ENCODE measurements around the gene CYTH4.

CYTH4 gene

DNA sequence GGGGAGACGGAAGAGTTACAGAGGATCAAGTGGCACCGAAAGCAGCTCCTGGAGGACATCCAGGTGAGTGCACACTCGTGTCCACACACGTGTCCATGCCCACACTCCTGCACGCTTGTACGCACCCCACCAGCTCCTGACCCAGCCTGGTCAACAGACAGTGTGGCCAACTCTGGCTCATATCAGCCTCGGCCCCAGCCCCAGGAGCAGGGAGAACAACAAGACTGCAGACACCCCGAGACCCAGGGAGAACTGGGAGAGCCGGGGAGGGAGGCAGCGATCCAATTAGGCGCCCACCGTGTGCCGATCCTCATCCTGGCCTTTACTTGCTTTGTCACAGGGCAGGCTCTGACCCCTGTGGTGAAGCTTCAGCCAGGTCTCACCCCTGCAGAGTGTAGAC, 10.3 kb downstream of the CYTH4 start:
- no peak for FAIRE-seq

DNA sequence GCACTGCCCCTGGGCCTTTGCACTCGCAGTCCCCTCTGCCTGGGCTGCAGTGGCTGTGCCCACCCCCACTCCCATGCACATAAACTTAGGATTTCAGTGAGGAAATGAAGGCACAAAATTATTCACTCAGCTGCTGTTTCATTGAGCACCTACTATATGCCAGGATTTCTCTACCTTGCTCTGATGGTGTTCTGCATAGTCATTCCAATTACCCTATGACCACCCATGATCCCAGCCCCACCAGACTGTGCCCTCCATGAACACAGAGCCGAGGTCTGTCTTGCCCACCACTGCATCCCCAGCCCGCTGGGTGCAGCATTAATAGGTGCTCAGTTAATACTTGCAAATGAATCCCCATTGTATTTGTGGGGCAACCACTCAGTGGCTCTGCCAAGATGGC, 10.9 kb downstream of the CYTH4 start:
- FAIRE-seq, result no peak

DNA sequence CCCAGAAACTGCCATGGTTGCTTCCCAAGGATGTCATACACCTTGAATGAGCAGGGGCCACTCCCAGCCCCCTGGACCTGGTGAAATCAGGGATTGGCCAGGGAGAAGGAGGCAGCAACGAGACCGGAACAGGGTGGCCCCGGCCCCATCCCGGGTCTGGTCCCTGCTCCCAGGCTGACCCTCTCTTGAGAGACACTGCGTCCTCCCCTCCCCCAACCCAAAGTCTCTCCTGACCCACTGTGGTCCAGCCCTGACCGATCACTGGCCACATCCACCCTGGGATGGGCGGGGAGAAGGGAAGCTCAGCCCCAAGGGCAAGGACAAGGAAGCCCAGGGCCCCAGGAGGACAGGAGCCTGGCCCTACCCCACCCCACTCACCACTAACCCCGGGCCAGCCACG, 12.4 kb downstream of the CYTH4 start:
- FAIRE-seq, result no peak

DNA sequence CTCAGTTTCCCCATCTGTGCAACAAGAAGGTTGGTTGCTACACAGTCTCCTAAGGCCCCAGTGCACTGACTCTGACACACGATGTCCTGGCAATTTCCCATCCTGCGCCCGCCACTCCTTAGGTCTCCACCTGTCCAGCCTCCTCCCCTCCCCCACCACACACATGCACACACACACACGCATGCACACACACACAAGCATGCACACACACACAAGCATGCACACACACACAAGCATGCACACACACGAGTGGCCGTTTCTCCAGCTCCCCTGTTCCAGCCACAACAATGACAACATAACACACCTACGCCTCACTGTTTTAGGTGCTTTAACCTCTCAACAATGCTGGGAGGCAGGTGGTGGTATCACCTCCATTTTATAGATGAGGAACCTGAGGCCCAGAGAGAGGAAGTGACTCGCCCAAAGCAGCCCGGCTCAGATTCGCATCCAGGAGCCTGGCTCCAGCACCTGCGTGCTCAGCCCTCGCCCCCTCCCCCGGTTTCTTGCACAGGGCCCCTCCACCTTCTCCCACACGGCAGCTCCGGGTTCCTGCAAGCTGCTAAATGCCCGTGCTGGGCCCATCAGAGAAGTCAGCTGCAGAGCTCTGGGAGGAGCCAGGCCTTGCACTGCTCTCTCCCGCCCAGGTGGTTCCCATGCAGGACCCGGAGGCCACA, 13.0 kb downstream of the CYTH4 start:
- no peak for FAIRE-seq

DNA sequence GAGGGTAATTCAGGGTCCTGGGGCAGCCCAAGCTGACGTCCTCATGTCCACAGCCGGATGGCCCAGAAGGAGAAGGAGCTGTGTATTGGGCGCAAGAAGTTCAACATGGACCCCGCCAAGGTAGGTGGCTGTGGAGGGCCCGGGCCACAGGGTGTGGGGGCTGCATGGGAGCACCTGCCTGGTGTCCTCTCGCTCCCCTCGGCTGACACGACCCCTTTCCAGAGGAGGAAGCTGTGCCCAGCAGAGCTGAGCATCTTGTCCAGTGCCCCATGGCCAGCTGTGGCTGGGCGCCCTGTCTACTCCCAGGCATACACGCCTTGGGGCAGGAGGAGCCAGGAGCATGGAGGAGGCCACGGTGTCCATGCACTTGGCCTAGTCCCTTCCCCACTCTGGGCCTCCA, 13.6 kb downstream of the CYTH4 start:
- FAIRE-seq, result no peak

DNA sequence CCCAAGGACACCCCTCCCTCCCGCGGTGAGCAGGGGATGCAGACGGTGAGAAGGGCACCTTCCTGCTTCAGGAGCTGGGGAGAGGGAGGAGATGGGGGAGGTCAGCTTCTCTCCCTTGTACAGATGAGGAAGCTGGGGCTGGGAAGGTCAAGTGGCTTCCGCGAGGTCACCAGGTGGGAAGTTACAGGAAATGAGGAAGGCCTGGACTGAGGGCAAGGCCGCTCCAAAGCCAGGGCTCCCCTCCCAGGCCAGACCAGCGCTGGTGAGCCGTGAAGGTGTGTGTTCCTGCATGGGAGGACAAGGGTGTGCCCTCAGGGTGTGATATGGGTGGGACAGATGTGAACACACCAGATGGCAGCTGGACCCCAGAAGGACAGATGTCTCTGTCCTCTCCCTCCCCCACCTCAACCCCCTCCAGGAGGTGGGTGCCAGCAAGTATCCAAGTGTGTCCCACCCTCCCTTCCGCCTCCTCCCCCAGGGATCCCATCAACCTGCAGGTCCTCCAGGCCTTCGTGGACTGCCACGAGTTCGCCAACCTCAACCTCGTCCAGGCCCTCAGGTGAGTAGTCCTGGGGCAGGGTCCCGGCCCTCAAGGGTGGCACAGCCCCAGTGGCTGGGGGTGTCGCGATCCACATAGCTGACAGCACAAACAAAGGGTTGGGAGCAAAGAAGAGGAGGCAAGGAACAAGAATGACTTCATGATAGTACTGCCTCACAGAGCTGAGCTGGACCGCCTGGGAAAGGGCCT, 16.6 kb downstream of the CYTH4 start:
- FAIRE-seq, result no peak

DNA sequence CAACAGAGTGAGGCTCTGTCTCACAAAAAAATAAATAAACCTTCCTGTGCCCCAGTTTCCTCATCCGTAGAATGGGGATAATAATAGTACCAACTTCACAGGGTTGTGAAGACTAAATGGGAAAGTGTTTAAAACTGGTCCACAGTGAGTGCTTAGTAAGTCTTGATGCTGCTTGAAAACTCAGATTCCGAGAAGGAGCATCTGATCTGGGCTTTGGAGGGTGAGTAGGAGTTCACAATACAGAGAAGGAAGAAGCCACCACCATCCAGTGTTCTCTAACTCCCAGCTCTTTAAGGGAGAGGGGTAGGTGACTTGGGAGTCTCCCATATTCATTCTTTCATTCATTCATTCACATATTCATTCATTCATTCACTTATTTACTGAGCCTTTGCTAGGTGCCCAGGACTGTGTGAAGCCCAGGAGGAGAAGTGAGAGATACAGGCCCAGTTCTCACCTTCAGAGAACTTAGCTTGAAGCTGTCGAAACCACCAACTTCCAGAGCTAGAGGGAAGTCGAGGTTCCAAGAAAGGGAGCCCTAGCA, 17.7 kb downstream of the CYTH4 start:
- no peak for FAIRE-seq

DNA sequence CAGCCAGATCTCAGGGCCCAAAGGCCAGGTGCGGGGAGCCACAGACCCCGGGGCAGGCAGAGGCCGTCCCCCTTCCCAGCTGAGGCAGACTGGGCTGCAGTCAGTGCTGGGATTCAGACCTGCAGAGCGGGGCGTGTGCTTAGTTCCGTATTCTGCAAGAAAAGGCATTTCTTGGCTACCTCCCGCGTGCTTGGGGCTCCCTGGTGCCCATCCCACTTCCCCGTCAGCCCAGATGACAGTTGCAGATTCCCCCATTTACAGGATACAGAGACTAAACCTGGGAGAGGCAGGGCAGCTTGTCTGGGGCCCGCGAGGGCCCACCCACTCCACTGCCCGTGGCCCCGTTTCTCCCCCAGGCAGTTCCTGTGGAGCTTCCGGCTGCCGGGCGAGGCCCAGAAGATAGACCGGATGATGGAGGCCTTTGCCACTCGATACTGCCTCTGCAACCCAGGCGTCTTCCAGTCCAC, 18.3 kb downstream of the CYTH4 start:
- no peak for FAIRE-seq

DNA sequence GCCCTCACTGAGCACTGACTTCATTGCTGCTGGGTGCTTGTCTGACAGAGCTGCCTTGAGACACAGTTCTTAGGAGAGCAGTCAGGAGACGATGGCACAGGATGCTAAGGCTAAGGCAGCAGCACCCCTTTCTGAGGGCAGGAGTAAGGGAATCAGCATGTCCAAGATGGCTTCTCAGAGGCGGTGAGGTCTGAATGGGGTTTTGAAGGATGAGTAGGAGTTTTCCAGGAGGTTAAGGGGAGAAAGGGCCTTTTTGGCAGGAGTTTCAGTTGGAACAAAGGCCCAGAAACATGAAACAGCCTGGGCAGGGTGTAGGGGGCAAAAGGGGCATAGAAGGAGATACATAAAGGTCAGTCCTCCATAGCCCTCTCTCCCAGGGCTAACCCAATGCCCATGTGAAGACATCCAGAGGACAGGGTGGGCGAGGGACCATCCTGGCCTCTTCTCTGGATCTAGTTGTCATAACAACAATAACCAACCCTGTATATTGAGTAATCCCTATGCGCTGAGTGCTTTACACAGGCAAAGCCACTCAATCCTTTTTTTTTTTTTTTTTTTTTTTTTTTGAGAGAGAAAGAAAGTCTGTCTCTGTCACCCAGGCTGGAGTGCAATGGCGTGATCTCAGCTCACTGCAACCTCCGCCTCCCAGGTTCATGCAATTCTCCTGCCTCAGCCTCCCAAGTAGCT, 19.0 kb downstream of the CYTH4 start:
- no peak for FAIRE-seq

DNA sequence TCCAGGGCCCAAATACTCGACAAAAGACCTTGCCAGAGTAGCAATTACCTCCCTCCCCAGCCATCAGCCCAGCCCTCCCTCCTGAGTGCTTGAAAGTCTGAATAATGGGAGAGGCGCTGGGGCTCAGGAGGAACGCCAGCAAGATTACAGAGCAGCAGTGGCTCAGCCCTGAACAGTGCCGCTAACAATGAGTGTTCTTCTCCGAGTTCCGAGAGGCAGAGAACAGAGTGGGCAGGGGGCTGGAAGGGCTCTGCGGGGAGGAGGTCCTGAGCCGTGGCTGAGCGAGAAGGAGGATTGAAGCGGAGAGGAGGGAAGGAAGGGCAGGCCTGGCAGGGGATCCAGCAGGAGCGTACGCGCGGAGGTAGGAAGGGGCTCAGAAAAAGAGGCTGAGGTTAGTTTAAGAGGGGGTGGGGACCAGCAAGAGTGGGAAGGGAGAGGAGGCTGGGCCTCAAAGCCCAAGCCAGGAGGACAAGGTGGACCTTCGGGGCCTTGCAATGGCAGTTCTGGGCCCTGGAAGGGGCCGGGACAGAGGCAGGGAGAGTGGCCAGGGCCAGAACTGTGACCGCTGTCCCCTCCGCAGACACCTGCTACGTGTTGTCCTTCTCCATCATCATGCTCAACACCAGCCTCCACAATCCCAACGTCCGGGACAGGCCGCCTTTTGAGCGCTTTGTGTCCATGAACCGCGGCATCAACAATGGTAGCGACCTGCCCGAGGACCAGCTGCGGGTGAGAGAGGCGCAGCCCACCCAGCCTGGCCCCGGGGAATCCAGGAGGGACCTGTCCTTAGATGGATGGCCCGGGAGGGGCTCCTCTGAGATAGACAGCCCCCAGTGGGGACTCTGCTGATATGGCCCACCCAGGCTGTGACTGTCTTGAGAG, 20.6 kb downstream of the CYTH4 start:
- no peak for FAIRE-seq

DNA sequence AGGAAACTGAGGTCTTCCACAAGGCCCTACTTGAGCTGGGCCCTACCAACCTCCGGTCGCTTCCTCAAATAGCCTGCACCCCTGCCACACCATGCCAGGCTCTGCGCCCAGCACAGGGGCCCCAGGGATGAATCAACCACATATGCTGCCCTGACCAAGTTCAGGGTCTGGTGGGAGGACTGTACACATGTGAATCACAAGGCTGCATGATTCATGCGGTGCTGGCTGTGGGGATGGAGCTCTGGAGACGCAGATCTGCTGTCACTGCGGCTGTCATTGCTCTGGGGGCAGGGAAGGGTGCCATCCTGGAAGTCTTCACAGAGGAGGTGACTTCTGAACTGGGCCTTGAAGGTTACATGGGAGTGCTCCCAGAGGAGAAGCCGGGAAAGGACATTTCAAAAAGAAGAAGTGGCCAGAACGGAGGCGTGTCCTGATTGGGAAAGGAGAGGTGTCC, 21.5 kb downstream of the CYTH4 start:
- FAIRE-seq, result no peak

DNA sequence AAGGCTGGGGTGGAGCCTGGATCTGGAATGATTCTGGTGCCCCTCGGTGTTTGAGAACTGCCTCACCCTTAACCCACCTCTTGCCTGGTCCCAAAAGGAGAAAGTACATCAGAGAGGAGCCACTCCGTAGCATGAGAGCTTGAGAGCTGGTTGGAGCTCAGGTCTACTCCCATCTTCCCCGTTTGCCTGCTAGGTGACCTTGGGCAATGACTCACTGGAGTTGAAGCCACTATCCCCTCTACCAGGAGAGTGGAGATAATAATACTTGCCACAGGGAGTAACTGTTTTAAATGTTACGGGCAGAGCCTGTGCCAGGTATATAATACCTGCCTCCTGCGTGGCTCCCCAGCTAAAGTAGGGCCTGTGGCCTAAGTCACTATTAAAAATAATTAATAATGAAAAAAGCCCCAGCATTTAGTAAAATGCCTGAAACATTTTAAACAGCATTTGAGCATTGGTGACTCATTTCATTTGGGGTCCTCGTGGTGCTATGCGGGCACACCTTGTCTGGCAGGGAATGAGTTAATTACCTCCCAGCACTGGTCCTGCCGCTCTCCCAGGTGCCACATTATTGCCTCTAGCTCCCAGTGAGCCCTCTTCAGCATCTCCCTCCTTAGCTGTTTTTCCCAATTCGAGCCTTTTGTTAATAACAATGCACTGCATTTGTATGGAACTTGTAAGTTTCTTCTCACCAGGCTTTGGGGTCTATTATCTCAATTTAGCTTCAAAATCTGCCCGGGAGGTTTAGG, 22.5 kb downstream of the CYTH4 start:
- FAIRE-seq, result no peak

DNA sequence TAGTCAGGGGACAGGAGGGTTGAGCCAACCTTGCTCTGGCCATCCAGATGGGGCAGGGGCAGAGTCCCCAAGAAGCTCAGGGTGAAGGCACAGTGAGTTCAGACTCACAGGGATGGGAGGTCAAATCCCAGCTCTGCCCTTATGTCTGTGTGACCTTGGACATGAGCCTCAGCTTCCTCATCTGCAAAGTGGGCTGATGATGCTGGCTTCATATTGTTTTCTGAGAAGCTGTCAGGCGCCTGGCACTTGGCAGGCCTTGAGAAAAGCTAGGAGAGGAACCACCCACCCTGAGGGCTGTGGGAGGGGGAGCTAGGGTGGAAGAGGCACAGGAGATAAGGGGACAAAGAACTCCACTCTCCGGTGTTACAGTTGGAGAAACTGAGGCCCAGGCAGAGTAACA, 23.6 kb downstream of the CYTH4 start:
- FAIRE-seq, result no peak

DNA sequence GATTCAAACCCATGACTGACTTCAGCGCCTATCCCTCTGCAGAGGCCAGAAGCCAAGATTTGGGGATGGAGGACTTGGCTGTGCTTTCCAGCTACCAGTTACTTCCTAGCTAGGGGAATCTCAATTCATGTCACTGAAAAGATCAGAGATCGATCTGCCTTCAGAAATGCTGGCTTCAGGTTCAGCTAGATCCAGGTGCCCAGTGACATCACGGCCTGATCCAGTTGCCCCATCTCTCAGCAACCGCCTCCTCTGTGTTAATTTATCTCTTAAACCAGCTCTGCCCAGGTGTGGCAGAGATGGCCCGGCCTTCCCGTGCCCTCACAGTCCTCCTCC, 24.2 kb downstream of the CYTH4 start:
- no peak for FAIRE-seq

DNA sequence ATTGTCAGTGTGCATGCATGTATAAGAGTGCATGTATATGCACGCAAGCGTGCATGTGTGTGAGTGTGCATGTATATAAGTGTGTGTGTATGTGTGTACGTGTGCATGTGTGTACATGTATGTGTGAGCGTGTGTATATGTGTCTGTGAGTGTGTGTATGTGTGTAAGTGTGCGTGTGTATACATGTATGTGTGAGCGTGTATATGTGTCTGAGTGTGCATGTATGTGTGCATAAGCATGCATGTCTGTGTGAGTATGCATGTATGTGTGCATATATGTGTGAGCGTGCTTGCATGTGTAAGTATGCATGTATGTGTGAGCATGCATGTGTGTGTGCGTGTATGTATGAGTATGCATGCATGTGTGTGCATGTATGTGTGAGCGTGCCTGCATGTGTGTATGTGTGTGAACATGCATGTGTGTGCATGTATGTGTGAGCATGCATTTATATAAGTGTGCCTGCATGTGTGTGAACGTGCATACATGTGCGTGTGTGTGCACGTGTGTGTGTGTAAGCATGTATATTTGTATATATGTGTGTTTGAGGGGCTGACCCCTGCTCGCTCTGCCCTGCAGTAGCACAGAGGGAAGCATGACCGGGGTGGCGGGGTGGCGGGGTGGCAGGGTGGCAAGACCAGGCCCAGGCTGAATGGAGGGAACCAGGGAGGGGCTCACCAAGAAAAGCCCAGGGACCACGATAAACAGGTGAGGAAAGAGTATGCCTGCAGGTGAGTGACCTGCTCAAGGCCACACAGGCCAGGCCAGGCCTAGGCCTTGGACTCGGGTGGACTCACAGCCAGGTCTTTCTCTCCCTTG, 26.3 kb downstream of the CYTH4 start:
- no peak for FAIRE-seq

DNA sequence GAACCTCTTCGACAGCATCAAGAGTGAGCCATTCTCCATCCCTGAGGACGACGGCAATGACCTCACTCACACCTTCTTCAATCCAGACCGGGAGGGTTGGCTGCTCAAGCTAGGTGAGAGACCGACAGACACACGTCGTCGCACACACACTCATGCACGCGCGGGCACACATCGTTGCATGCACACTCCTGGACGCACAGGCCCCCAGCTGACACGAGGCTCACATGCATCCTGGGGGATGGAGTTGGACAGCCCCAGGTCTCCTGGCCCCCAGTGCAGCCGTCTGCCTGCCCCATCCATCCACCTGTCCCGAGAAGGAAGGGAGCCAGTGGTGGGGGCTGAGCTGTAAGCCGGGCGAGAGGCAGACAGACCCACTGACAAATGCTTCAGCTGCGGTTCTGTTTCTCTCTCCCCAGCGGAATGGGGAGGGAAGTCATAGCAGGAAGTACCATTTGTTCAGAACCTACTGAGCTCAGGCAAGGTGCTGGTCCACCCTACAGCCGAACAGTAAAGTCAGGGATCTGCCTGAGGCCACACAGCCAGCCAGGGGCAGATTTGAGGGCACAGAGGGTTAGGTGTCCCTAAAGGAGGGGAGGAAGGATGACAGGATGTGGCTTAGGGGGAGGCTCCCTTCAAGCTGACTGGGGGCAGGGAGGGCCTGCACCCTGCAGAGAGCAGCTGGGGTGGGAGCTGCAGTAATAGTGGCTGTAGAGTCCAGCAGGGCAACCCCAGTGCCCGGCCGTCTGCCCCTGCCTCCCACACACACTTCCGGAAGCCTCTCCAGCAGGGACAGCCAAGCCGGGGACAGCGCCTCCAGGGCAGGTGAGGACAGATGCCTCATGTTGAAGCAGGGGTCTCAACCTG, 27.1 kb downstream of the CYTH4 start:
- FAIRE-seq, result no peak

DNA sequence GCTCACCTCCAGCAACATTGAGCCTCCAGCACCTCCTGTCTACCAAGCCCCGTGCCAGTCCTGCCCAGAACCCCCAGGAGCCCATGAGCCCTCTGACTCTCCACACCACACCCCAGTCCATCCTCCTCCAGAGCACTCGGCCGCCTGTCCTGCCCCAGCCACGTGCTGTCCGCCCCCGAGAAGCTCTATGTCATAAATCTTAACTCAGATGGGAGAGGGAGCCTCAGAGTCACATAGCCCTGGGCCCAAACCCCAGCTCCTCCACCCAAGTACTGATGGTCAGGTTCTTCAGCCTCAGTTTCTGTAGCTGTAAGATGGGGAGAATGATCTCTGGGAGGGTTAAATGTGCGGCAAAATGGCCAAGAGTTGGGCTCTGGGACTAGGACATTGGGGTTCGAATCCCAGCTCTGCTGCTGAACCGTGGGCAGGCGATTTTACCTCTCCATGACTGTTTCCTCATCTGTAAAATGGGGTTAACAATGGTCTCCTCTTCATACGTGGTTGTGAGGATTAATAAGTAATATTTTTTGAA, 27.8 kb downstream of the CYTH4 start:
- FAIRE-seq, result no peak

DNA sequence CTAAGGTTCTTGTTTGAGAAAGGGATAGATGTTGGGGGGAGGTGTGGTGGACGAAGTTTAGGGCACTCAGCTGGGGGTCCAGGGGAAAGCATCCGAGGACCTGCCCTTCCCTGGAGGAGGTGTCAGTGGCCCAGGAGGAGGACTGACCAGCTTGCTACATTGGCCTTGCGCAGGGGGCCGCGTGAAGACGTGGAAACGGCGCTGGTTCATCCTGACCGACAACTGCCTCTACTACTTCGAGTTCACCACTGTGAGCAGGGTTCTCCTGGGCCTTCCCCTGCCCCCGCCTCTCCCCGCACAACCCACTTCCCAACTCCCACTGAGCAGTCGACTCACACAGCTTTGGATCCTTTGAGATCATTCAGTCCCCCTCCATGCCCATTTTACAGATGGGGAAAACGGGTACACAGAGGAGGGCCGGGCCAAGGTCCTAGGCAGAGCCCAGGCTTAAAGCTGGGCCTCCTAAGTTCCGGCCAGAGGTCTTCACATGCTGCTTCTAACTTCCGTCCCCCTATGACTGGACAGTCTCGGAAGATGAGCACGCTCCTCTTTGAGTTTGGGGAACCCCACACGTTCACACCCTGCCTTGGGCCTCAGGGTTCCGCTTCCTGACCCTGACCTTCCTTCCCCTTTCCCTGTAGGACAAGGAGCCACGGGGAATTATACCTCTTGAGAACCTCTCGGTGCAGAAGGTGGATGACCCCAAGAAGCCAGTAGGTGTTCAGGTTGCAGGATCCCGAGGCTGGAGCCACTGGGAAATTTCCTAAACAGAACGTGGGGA, 28.7 kb downstream of the CYTH4 start:
- FAIRE-seq, result no peak

DNA sequence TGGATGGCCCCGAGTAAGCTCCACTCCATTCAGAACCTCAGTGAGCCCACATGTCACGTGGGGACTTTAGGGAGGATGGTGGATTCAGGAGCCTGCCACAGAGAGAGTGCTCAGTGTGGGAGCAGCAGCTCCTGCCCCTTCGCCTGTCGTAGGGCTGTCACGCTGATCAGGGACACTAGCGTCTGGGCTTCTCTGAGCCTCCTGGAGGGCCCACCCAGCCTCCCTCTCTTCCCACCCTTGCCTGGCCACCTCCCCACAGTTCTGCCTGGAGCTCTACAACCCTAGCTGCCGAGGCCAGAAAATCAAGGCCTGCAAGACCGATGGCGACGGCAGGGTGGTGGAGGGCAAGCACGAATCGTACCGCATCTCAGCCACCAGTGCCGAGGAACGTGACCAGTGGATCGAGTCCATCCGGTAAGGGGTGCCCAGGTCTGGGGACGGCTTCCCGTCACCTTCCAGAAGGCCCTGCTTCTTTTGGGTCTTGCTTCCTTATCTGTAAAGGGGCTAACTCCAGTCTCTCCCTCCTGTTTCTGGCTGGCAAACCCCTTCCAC, 29.5 kb downstream of the CYTH4 start:
- no peak for FAIRE-seq
